Left lung (tissue), 10 donors: ENCODE data around the gene SNX30. TPM values are rescaled to one million over a fixed set of nuclear protein-coding genes. Genes with fewer than 3 reads are reported as not detected.

Experiments
- ATAC-seq: fragments of 200-7000 bp; cut with Tn5 transposase; one replicate; pipeline ENCODE4 v1.9.1; 2020; ENCODE audit warnings: moderate library complexity
- DNase-seq, 4 donors: peaks; one replicate each; pipeline ENCODE4 v3.0.0-alpha.2; 2013 to 2020
- H3K27ac ChIP-seq, 2 donors: fragments of 200-600 bp; sonication (generic) in 1 of 2; one replicate each; pipeline versions ENCODE4 v1.5.0 to v1.8.0; 2020 to 2021
- H3K27me3 ChIP-seq, 2 donors: fragments of 200-600 bp; sonication (generic) in 1 of 2; one replicate each; pipeline versions ENCODE4 v1.5.0 to v1.8.0; 2020 to 2021
- H3K36me3 ChIP-seq, 2 donors: fragments of 200-600 bp; sonication (generic) in 1 of 2; one replicate each; pipeline versions ENCODE4 v1.5.0 to v1.8.0; 2020 to 2021
- H3K4me1 ChIP-seq, 2 donors: fragments of 200-600 bp; one replicate each; pipeline ENCODE4 v1.8.0; 2021
- H3K4me3 ChIP-seq, 2 donors: fragments of 200-600 bp; sonication (generic) in 1 of 2; one replicate each; pipeline versions ENCODE4 v1.5.0 to v1.8.0; 2020 to 2021; ENCODE audit warnings: mild to moderate bottlenecking in 1 of 2
- H3K9me3 ChIP-seq, 2 donors: fragments of 200-600 bp; sonication (generic) in 1 of 2; one replicate each; pipeline versions ENCODE4 v1.5.0 to v1.8.0; 2020 to 2021
- CTCF ChIP-seq, 2 donors: fragments of 200-600 bp; sonication (generic) in 1 of 2; IDR thresholded peaks; one replicate each; pipeline versions ENCODE4 v1.5.0 to v1.8.0; 2021; ENCODE audit warnings: antibody characterized with exemption in 2 of 2
- intact Hi-C, 2 donors: fragments of 100-400 bp; cut with DNase I; formaldehyde crosslinking; loops; one replicate each; pipeline versions ENCODE4 v1.11.2 to v1.14.2; 2022
- polyA plus RNA-seq, 6 donors: library from polyadenylated mRNA; unstranded; fragments of 120-200 nt; gene quantifications; one replicate each; pipeline ENCODE4 v1.2.1, GENCODE V29; 2013; ENCODE audit not compliant: insufficient read length in 6 of 6
- total RNA-seq, 2 donors: library from RNA; stranded (reverse); fragmentation: NEBNext Ultra II Directional; extraction: Animal tissue kit (Norgen Biotek cat#: 25700); gene quantifications; one replicate each; pipeline ENCODE4 v1.2.1, GENCODE V29; 2021
- donor health status: DM: no; HTN: yes; CAD: no.
- donor health status: DM: no; HTN: no; CAD: no.

The SNX30 gene
- total and polyA plus RNA-seq, 8 donors, result 22.4 to 69.4 (median 34.6) TPM

- Histone ChIP-seq H3K4me1 (peaks cover 0 to 15% of the 10 kb centered on the region in 2 donors), H3K4me3 (no peak overlapping the region), H3K27ac (no peak overlapping the region), H3K9me3 (no peaks in the 10 kb centered on the region), H3K36me3 (no peaks in the 10 kb centered on the region), H3K27me3 (no peaks in the 10 kb centered on the region)
- TF ChIP-seq CTCF (IDR thresholded peaks at IDR 0.05), result no peak
- ATAC-seq, result peak; percentile 24
- DNase-seq, result no peak
- intact Hi-C loops, result no loop called here
Measured at GRCh38 chr9:112725961-112726360, 24.6 kb upstream of the SNX30 start.

- H3K4me1 ChIP-seq, result peaks cover 0 to 15% of the 10 kb centered on the region in 2 donors
- intact Hi-C loops, result no loop called here
- H3K27me3 ChIP-seq, result no peaks in the 10 kb centered on the region
- DNase-seq (no peak), ATAC-seq (no peak)
- H3K36me3 ChIP-seq, result no peaks in the 10 kb centered on the region
- no peak overlapping the region for H3K4me3 ChIP-seq
- TF ChIP-seq CTCF (IDR thresholded peaks at IDR 0.05), result no peak
- H3K27ac ChIP-seq, result peak overlapping the region in 1 of 2 donors; percentile 79
- H3K9me3 ChIP-seq, result no peaks in the 10 kb centered on the region
Measured at GRCh38 chr9:112726428-112726827, 24.1 kb upstream of the SNX30 start.

GRCh38 chr9:112728401-112728800 lies 22.2 kb upstream of the SNX30 start:
- H3K9me3 ChIP-seq, result no peaks in the 10 kb centered on the region
- DNase-seq (no peak), ATAC-seq (no peak)
- H3K36me3 ChIP-seq, result no peaks in the 10 kb centered on the region
- TF ChIP-seq CTCF (IDR thresholded peaks at IDR 0.05), result no peak
- intact Hi-C loops, result no loop called here
- H3K27ac ChIP-seq, result no peak overlapping the region
- H3K4me1 ChIP-seq, result peaks cover 0 to 15% of the 10 kb centered on the region in 2 donors
- H3K4me3 ChIP-seq, result no peak overlapping the region
- H3K27me3 ChIP-seq, result no peaks in the 10 kb centered on the region

- Histone ChIP-seq H3K36me3 (no peaks in the 10 kb centered on the region), H3K27ac (no peak overlapping the region), H3K9me3 (no peaks in the 10 kb centered on the region), H3K4me1 (peaks cover 0 to 7% of the 10 kb centered on the region in 2 donors), H3K4me3 (no peak overlapping the region), H3K27me3 (no peaks in the 10 kb centered on the region)
- DNase-seq (no peak), ATAC-seq (peak; percentile 47)
- intact Hi-C loops, result no loop called here
- no peak for TF ChIP-seq CTCF (IDR thresholded peaks at IDR 0.05)
Measured at GRCh38 chr9:112731971-112732370, 18.6 kb upstream of the SNX30 start.

- DNase-seq (no peak), ATAC-seq (no peak)
- no peaks in the 10 kb centered on the region for H3K36me3 ChIP-seq
- no peak overlapping the region for H3K4me3 ChIP-seq
- no peaks in the 10 kb centered on the region for H3K4me1 ChIP-seq
- intact Hi-C loops, result no loop called here
- no peaks in the 10 kb centered on the region for H3K9me3 ChIP-seq
- H3K27me3 ChIP-seq, result no peaks in the 10 kb centered on the region
- TF ChIP-seq CTCF (IDR thresholded peaks at IDR 0.05), result no peak
- no peak overlapping the region for H3K27ac ChIP-seq
Measured at GRCh38 chr9:112734892-112735291, 15.7 kb upstream of the SNX30 start.
